Loucy (cell line): Measurements from ENCODE around the gene FBRS.

ENCODE experiments used
- CTCF ChIP-seq: fragments of 200-600 bp; sonication (generic); conservative IDR thresholded peaks from 2 replicates; pipeline ENCODE4 v1.5.1; 2014; ENCODE audit warnings: mild to moderate bottlenecking, antibody characterized with exemption, low read length
- EZH2phosphoT487 ChIP-seq: fragments of 200-600 bp; IDR thresholded peaks from 2 replicates; pipeline ENCODE4 v1.6.1; 2018; ENCODE audit warnings: antibody characterized with exemption, mild to moderate bottlenecking, moderate library complexity, borderline replicate concordance

- TF ChIP-seq EZH2phosphoT487 (no peak), CTCF (no peak)
These were observed 40.8 kb downstream of the FBRS start, which contains the start of gene SRCAP for GRCh38 chr16:30698816-30699614.
